Mesendoderm (in vitro differentiated cells): Measurements from ENCODE around the gene ZFP90.

ENCODE experiments used
- DNase-seq: peaks from one replicate; pipeline ENCODE4 v3.0.0; 2013
- H2AK5ac ChIP-seq: 2 replicates; pipeline ENCODE4 v1.6.1; 2013; ENCODE audit warnings: low read length, inconsistent platforms
- H2BK120ac ChIP-seq: 2 replicates; pipeline ENCODE4 v1.6.1; 2013; ENCODE audit warnings: low read depth, mild to moderate bottlenecking, low read length, moderate library complexity, mixed read lengths
- H2BK15ac ChIP-seq: replicated peaks from 2 replicates; pipeline ENCODE4 v1.6.1; 2013; ENCODE audit warnings: low read depth, mild to moderate bottlenecking, moderate library complexity
- H2BK5ac ChIP-seq: 2 replicates; pipeline ENCODE4 v1.6.1; 2013; ENCODE audit warnings: low read length, inconsistent platforms
- H3K18ac ChIP-seq: 2 replicates; pipeline ENCODE4 v1.6.1; 2013; ENCODE audit warnings: mild to moderate bottlenecking, low read length, mixed read lengths
- H3K23ac ChIP-seq: one replicate; pipeline ENCODE4 v1.6.1; 2013; ENCODE audit warnings: low read length
- H3K27ac ChIP-seq: 2 replicates; pipeline ENCODE4 v1.5.1; 2013; ENCODE audit warnings: low read depth, mild to moderate bottlenecking, inconsistent platforms, low read length, moderate library complexity
- H3K27me3 ChIP-seq: 2 replicates; pipeline ENCODE4 v1.6.1; 2013; ENCODE audit warnings: low read length, control low read depth, mild to moderate bottlenecking, inconsistent platforms; ENCODE audit not compliant: insufficient read depth, poor library complexity
- H3K36me3 ChIP-seq: 2 replicates; pipeline ENCODE4 v1.6.1; 2013; ENCODE audit warnings: low read length, inconsistent platforms; ENCODE audit not compliant: control insufficient read depth, insufficient read depth
- H3K4ac ChIP-seq: one replicate; pipeline ENCODE4 v1.6.1; 2013; ENCODE audit warnings: low read depth, mild to moderate bottlenecking, low read length, moderate library complexity
- H3K4me1 ChIP-seq: 2 replicates; pipeline ENCODE4 v1.6.1; 2013; ENCODE audit warnings: low read depth, low read length, inconsistent platforms; ENCODE audit not compliant: control insufficient read depth
- H3K4me2 ChIP-seq: 2 replicates; pipeline ENCODE4 v1.6.1; 2013; ENCODE audit warnings: low read length
- H3K4me3 ChIP-seq: 2 replicates; pipeline ENCODE4 v1.5.1; 2013; ENCODE audit warnings: mild to moderate bottlenecking, low read length
- H3K56ac ChIP-seq: one replicate; pipeline ENCODE4 v1.6.1; 2013; ENCODE audit warnings: low read length
- H3K79me1 ChIP-seq: 2 replicates; pipeline ENCODE4 v1.6.1; 2013; ENCODE audit warnings: low read length, inconsistent platforms
- H3K79me2 ChIP-seq: 2 replicates; pipeline ENCODE4 v1.6.1; 2013; ENCODE audit warnings: mild to moderate bottlenecking, low read length; ENCODE audit not compliant: control insufficient read depth, insufficient read depth
- H3K9ac ChIP-seq: 2 replicates; pipeline ENCODE4 v1.6.1; 2013; ENCODE audit warnings: low read length, inconsistent platforms
- H4K5ac ChIP-seq: one replicate; pipeline ENCODE4 v1.6.1; 2013; ENCODE audit warnings: low read length
- H4K8ac ChIP-seq: one replicate; pipeline ENCODE4 v1.6.1; 2013; ENCODE audit warnings: low read depth, mild to moderate bottlenecking, control low read depth, low read length, moderate library complexity
- WGBS: extraction: QIAGEN DNeasy Blood & Tissue Kit; methylation state at CpG from one replicate; pipeline ENCODE4 v1.1.7; 2013; ENCODE audit warnings: low lambda C conversion rate, missing lambda C conversion rate; ENCODE audit not compliant: insufficient coverage; ENCODE audit errors: extremely low coverage; 5-methylcytosine and 5-hydroxymethylcytosine counted together

Gene ZFP90

GRCh38 chr16:68564382-68564985, 25.4 kb downstream of the ZFP90 start:
- peaks cover 2% of the 10 kb centered on the region for H3K27me3 ChIP-seq
- no peak overlapping the region for H3K18ac ChIP-seq
- peak overlapping the region; percentile 41 for H3K4me3 ChIP-seq
- H3K23ac ChIP-seq, result no peak overlapping the region
- no peak overlapping the region for H2AK5ac ChIP-seq
- H2BK120ac ChIP-seq, result no peak overlapping the region
- no peak overlapping the region for H2BK15ac ChIP-seq
- H4K5ac ChIP-seq, result no peak overlapping the region
- H3K27ac ChIP-seq, result no peak overlapping the region
- H3K56ac ChIP-seq, result no peak overlapping the region
- H3K4ac ChIP-seq, result no peak overlapping the region
- 100% methylated on average over 2 of the region's 9 CpGs for WGBS
- no peaks in the 10 kb centered on the region for H3K4me1 ChIP-seq
- DNase-seq, result peak; percentile 57
- H3K9ac ChIP-seq, result no peak overlapping the region
- H3K36me3 ChIP-seq, result peaks cover 7% of the 10 kb centered on the region
- H3K4me2 ChIP-seq, result no peak overlapping the region
- no peak overlapping the region for H4K8ac ChIP-seq
- no peaks in the 10 kb centered on the region for H3K79me2 ChIP-seq
- H2BK5ac ChIP-seq, result no peak overlapping the region
- H3K79me1 ChIP-seq, result no peaks in the 10 kb centered on the region

- Histone ChIP-seq H3K4me1 (no peaks in the 10 kb centered on the region), H3K79me1 (no peaks in the 10 kb centered on the region), H3K4me2 (no peak overlapping the region), H4K5ac (no peak overlapping the region), H3K27me3 (no peaks in the 10 kb centered on the region), H3K27ac (no peak overlapping the region), H2AK5ac (no peak overlapping the region), H4K8ac (no peak overlapping the region), H3K36me3 (no peaks in the 10 kb centered on the region), H3K4ac (no peak overlapping the region), H3K56ac (no peak overlapping the region), H3K18ac (no peak overlapping the region), H3K9ac (no peak overlapping the region), H2BK120ac (no peak overlapping the region), H3K4me3 (no peak overlapping the region), H2BK15ac (no peak overlapping the region), H3K23ac (no peak overlapping the region), H3K79me2 (no peaks in the 10 kb centered on the region), H2BK5ac (no peak overlapping the region)
- WGBS, result no CpG with 5 or more reads among the region's 3 CpGs
- DNase-seq, result no peak
These were observed 35.4 kb downstream of the ZFP90 start for GRCh38 chr16:68574479-68574878.

- Histone ChIP-seq H2BK5ac (no peak overlapping the region), H3K27me3 (no peaks in the 10 kb centered on the region), H3K23ac (no peak overlapping the region), H3K79me1 (no peaks in the 10 kb centered on the region), H4K5ac (no peak overlapping the region), H3K79me2 (no peaks in the 10 kb centered on the region), H3K27ac (no peak overlapping the region), H2AK5ac (no peak overlapping the region), H4K8ac (no peak overlapping the region), H3K9ac (no peak overlapping the region), H3K4ac (no peak overlapping the region), H2BK15ac (no peak overlapping the region), H3K18ac (no peak overlapping the region), H3K4me1 (no peaks in the 10 kb centered on the region), H3K4me2 (no peak overlapping the region), H3K36me3 (no peaks in the 10 kb centered on the region), H3K4me3 (no peak overlapping the region), H3K56ac (no peak overlapping the region), H2BK120ac (no peak overlapping the region)
- DNase-seq, result no peak
- no CpG with 5 or more reads among the region's 3 CpGs for WGBS
These were observed 36.0 kb downstream of the ZFP90 start for GRCh38 chr16:68575082-68575481.

- H2BK5ac ChIP-seq, result no peak overlapping the region
- no peak overlapping the region for H3K27ac ChIP-seq
- H3K4ac ChIP-seq, result no peak overlapping the region
- no peak overlapping the region for H3K4me2 ChIP-seq
- no peak overlapping the region for H3K56ac ChIP-seq
- no peaks in the 10 kb centered on the region for H3K79me1 ChIP-seq
- no peak overlapping the region for H3K23ac ChIP-seq
- no peak overlapping the region for H3K18ac ChIP-seq
- no peak overlapping the region for H2BK15ac ChIP-seq
- no peak overlapping the region for H3K9ac ChIP-seq
- no peaks in the 10 kb centered on the region for H3K4me1 ChIP-seq
- no peak overlapping the region for H2AK5ac ChIP-seq
- H4K8ac ChIP-seq, result no peak overlapping the region
- DNase-seq, result no peak
- no peak overlapping the region for H2BK120ac ChIP-seq
- no peaks in the 10 kb centered on the region for H3K79me2 ChIP-seq
- no peaks in the 10 kb centered on the region for H3K36me3 ChIP-seq
- no CpG with 5 or more reads among the region's 2 CpGs for WGBS
- no peak overlapping the region for H3K4me3 ChIP-seq
- H3K27me3 ChIP-seq, result no peaks in the 10 kb centered on the region
- H4K5ac ChIP-seq, result no peak overlapping the region
These were observed 38.3 kb downstream of the ZFP90 start for GRCh38 chr16:68577352-68577853.

GRCh38 chr16:68590201-68590994, 51.3 kb downstream of the ZFP90 start:
- H3K79me1 ChIP-seq, result no peaks in the 10 kb centered on the region
- H2AK5ac ChIP-seq, result no peak overlapping the region
- H2BK5ac ChIP-seq, result no peak overlapping the region
- no peak overlapping the region for H3K4me2 ChIP-seq
- no peak overlapping the region for H3K56ac ChIP-seq
- no peaks in the 10 kb centered on the region for H3K36me3 ChIP-seq
- no peaks in the 10 kb centered on the region for H3K4me1 ChIP-seq
- no peak overlapping the region for H4K5ac ChIP-seq
- no CpG with 5 or more reads among the region's 26 CpGs for WGBS
- DNase-seq, result peak; percentile 85
- H4K8ac ChIP-seq, result no peak overlapping the region
- H3K18ac ChIP-seq, result no peak overlapping the region
- no peak overlapping the region for H3K27ac ChIP-seq
- H3K27me3 ChIP-seq, result no peaks in the 10 kb centered on the region
- H2BK120ac ChIP-seq, result no peak overlapping the region
- H3K4me3 ChIP-seq, result no peak overlapping the region
- H2BK15ac ChIP-seq, result no peak overlapping the region
- no peak overlapping the region for H3K23ac ChIP-seq
- no peak overlapping the region for H3K9ac ChIP-seq
- H3K4ac ChIP-seq, result no peak overlapping the region
- H3K79me2 ChIP-seq, result no peaks in the 10 kb centered on the region
